ENCODE results near the gene TRAF3.
"Not testable (repeated sequence)": the region's sequence is repeated elsewhere in the genome, so short reads cannot be mapped to it uniquely, and the experiment has no call there.

TRAF3 gene

GRCh38 chr14:102875652-102876051 lies 98.4 kb downstream of the TRAF3 start:
- Mint-ChIP-seq H3K36me3 (ENCODE audit: insufficient read depth) (peaks cover 20% of the 10 kb centered on the region), H3K27me3 (no peaks in the 10 kb centered on the region), H3K27ac (ENCODE audit: low read depth) (no peak overlapping the region), H3K4me3 (no peak overlapping the region), H3K9me3 (no peaks in the 10 kb centered on the region), H3K4me1 (peaks cover 14% of the 10 kb centered on the region)
- no peak for ATAC-seq (replicated peaks; ENCODE audit: extremely low read depth, poor library complexity, severe bottlenecking)
- no peak for DNase-seq (ENCODE audit: low spot score in 2 of 2)

- not testable (repeated sequence) for H3K4me1 Mint-ChIP-seq; ATAC-seq (replicated peaks; ENCODE audit: extremely low read depth, poor library complexity, severe bottlenecking); H3K4me3 Mint-ChIP-seq; H3K27me3 Mint-ChIP-seq; H3K9me3 Mint-ChIP-seq; DNase-seq (ENCODE audit: low spot score in 2 of 2); H3K27ac Mint-ChIP-seq (ENCODE audit: low read depth)
- peaks cover 16% of the 10 kb centered on the region for H3K36me3 Mint-ChIP-seq (ENCODE audit: insufficient read depth)
These were observed 100.3 kb downstream of the TRAF3 start for GRCh38 chr14:102877511-102877910.

GRCh38 chr14:102878174-102878969 lies 101.1 kb downstream of the TRAF3 start:
- no peak overlapping the region for H3K4me3 Mint-ChIP-seq
- peaks cover 4% of the 10 kb centered on the region for H3K4me1 Mint-ChIP-seq
- ATAC-seq (replicated peaks; ENCODE audit: extremely low read depth, poor library complexity, severe bottlenecking) = no peak

GRCh38 chr14:102878970-102879460 lies 101.8 kb downstream of the TRAF3 start:
- peaks cover 6% of the 10 kb centered on the region for H3K4me1 Mint-ChIP-seq
- no peaks in the 10 kb centered on the region for H3K27me3 Mint-ChIP-seq
- no peaks in the 10 kb centered on the region for H3K9me3 Mint-ChIP-seq
- no peak overlapping the region for H3K4me3 Mint-ChIP-seq
- DNase-seq (ENCODE audit: low spot score in 2 of 2) (no peak), ATAC-seq (replicated peaks; ENCODE audit: extremely low read depth, poor library complexity, severe bottlenecking) (no peak)
- peaks cover 14% of the 10 kb centered on the region for H3K36me3 Mint-ChIP-seq (ENCODE audit: insufficient read depth)
- H3K27ac Mint-ChIP-seq (ENCODE audit: low read depth) = no peak overlapping the region

More at GRCh38 chr14:102878174-102878969, 101.1 kb downstream of the TRAF3 start:
- Mint-ChIP-seq H3K36me3 (ENCODE audit: insufficient read depth) (peaks cover 16% of the 10 kb centered on the region), H3K27me3 (no peaks in the 10 kb centered on the region), H3K9me3 (no peaks in the 10 kb centered on the region), H3K27ac (ENCODE audit: low read depth) (no peak overlapping the region)
- DNase-seq (ENCODE audit: low spot score in 2 of 2) = no peak

GRCh38 chr14:102882226-102882906 lies 105.1 kb downstream of the TRAF3 start:
- Mint-ChIP-seq H3K9me3 (no peaks in the 10 kb centered on the region), H3K4me3 (no peak overlapping the region), H3K27me3 (no peaks in the 10 kb centered on the region), H3K36me3 (ENCODE audit: insufficient read depth) (peaks cover 30% of the 10 kb centered on the region), H3K27ac (ENCODE audit: low read depth) (peak overlapping the region; percentile 12), H3K4me1 (peaks cover 6% of the 10 kb centered on the region)
- DNase-seq (ENCODE audit: low spot score in 2 of 2) = no peak
- no peak for ATAC-seq (replicated peaks; ENCODE audit: extremely low read depth, poor library complexity, severe bottlenecking)

GRCh38 chr14:102883089-102883541 lies 105.9 kb downstream of the TRAF3 start:
- Mint-ChIP-seq H3K27ac (ENCODE audit: low read depth) (no peak overlapping the region), H3K36me3 (ENCODE audit: insufficient read depth) (peaks cover 34% of the 10 kb centered on the region), H3K27me3 (no peaks in the 10 kb centered on the region), H3K9me3 (no peaks in the 10 kb centered on the region), H3K4me3 (no peak overlapping the region), H3K4me1 (peaks cover 6% of the 10 kb centered on the region)
- ATAC-seq (replicated peaks; ENCODE audit: extremely low read depth, poor library complexity, severe bottlenecking) = no peak
- DNase-seq (ENCODE audit: low spot score in 2 of 2) = no peak

- no peak for ATAC-seq (replicated peaks; ENCODE audit: extremely low read depth, poor library complexity, severe bottlenecking)
- peaks cover 34% of the 10 kb centered on the region for H3K36me3 Mint-ChIP-seq (ENCODE audit: insufficient read depth)
These were observed 106.3 kb downstream of the TRAF3 start for GRCh38 chr14:102883554-102883953.

GRCh38 chr14:102885737-102886447 lies 108.6 kb downstream of the TRAF3 start:
- no peak overlapping the region for H3K27ac Mint-ChIP-seq (ENCODE audit: low read depth)
- ATAC-seq (replicated peaks; ENCODE audit: extremely low read depth, poor library complexity, severe bottlenecking) (no peak), DNase-seq (ENCODE audit: low spot score in 2 of 2) (no peak)
- no peaks in the 10 kb centered on the region for H3K9me3 Mint-ChIP-seq
- peaks cover 6% of the 10 kb centered on the region for H3K4me1 Mint-ChIP-seq
- no peak overlapping the region for H3K4me3 Mint-ChIP-seq
- no peaks in the 10 kb centered on the region for H3K27me3 Mint-ChIP-seq
- peaks cover 44% of the 10 kb centered on the region for H3K36me3 Mint-ChIP-seq (ENCODE audit: insufficient read depth)

More at GRCh38 chr14:102883554-102883953, 106.3 kb downstream of the TRAF3 start:
- no peaks in the 10 kb centered on the region for H3K9me3 Mint-ChIP-seq
- no peak overlapping the region for H3K4me3 Mint-ChIP-seq
- H3K27me3 Mint-ChIP-seq = no peaks in the 10 kb centered on the region
- no peak overlapping the region for H3K27ac Mint-ChIP-seq (ENCODE audit: low read depth)
- no peak for DNase-seq (ENCODE audit: low spot score in 2 of 2)
- H3K4me1 Mint-ChIP-seq = peaks cover 6% of the 10 kb centered on the region

GRCh38 chr14:102888748-102889147 lies 111.5 kb downstream of the TRAF3 start:
- peaks cover 44% of the 10 kb centered on the region for H3K36me3 Mint-ChIP-seq (ENCODE audit: insufficient read depth)
- no peak overlapping the region for H3K27ac Mint-ChIP-seq (ENCODE audit: low read depth)
- no peak for ATAC-seq (replicated peaks; ENCODE audit: extremely low read depth, poor library complexity, severe bottlenecking)

GRCh38 chr14:102889615-102890014 lies 112.4 kb downstream of the TRAF3 start:
- Mint-ChIP-seq H3K36me3 (ENCODE audit: insufficient read depth) (peaks cover 40% of the 10 kb centered on the region), H3K27ac (ENCODE audit: low read depth) (no peak overlapping the region), H3K4me1 (no peaks in the 10 kb centered on the region), H3K4me3 (no peak overlapping the region), H3K9me3 (no peaks in the 10 kb centered on the region), H3K27me3 (no peaks in the 10 kb centered on the region)
- ATAC-seq (replicated peaks; ENCODE audit: extremely low read depth, poor library complexity, severe bottlenecking) (no peak), DNase-seq (ENCODE audit: low spot score in 2 of 2) (no peak)

More at GRCh38 chr14:102888748-102889147, 111.5 kb downstream of the TRAF3 start:
- H3K9me3 Mint-ChIP-seq = no peaks in the 10 kb centered on the region
- H3K27me3 Mint-ChIP-seq = no peaks in the 10 kb centered on the region
- DNase-seq (ENCODE audit: low spot score in 2 of 2) = no peak
- no peak overlapping the region for H3K4me3 Mint-ChIP-seq
- H3K4me1 Mint-ChIP-seq = no peaks in the 10 kb centered on the region

- DNase-seq (ENCODE audit: low spot score in 2 of 2) (no peak), ATAC-seq (replicated peaks; ENCODE audit: extremely low read depth, poor library complexity, severe bottlenecking) (no peak)
- no peaks in the 10 kb centered on the region for H3K4me1 Mint-ChIP-seq
- H3K9me3 Mint-ChIP-seq = no peaks in the 10 kb centered on the region
- no peak overlapping the region for H3K27ac Mint-ChIP-seq (ENCODE audit: low read depth)
- no peak overlapping the region for H3K4me3 Mint-ChIP-seq
- H3K36me3 Mint-ChIP-seq (ENCODE audit: insufficient read depth) = peaks cover 39% of the 10 kb centered on the region
- H3K27me3 Mint-ChIP-seq = no peaks in the 10 kb centered on the region
These were observed 113.9 kb downstream of the TRAF3 start for GRCh38 chr14:102891111-102891510.

GRCh38 chr14:102891556-102891955 lies 114.3 kb downstream of the TRAF3 start:
- H3K27ac Mint-ChIP-seq (ENCODE audit: low read depth) = no peak overlapping the region

More at GRCh38 chr14:102891556-102891955, 114.3 kb downstream of the TRAF3 start:
- ATAC-seq (replicated peaks; ENCODE audit: extremely low read depth, poor library complexity, severe bottlenecking) (no peak), DNase-seq (ENCODE audit: low spot score in 2 of 2) (no peak)
- Mint-ChIP-seq H3K27me3 (no peaks in the 10 kb centered on the region), H3K9me3 (no peaks in the 10 kb centered on the region), H3K4me3 (no peak overlapping the region), H3K36me3 (ENCODE audit: insufficient read depth) (peaks cover 36% of the 10 kb centered on the region), H3K4me1 (no peaks in the 10 kb centered on the region)

Measured in central memory CD8-positive, alpha-beta T cell (primary cell).